Measurements from ENCODE around the gene ARHGAP32.
"Not testable (repeated sequence)": the region's sequence is repeated elsewhere in the genome, so short reads cannot be mapped to it uniquely, and the experiment has no call there.

Gene ARHGAP32

GRCh38 chr11:129195682-129196081 is 3.6 kb upstream of the ARHGAP32 start:
- DNase-seq = no peak

GRCh38 chr11:129191649-129192048 is 476 bp downstream of the ARHGAP32 start:
- no peak for DNase-seq

DNA sequence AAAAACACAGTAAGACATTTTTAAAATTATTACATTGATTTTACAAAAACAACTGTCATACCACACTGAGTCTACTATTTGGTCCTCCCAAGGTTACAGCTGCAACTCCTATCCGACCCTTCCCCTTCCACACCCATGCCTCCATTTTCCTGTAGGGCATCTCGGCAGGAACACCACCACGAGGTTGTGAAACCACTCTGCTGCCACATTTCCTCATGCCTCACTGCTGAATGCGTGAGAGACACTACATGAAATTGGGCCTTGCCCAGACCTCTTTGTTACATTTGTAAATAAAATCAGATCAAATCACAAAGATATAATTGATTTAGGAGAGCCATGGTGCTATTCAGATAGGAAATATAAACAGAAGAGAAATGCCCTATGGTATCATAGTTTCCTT is 2.0 kb downstream of the ARHGAP32 start:
- peak; percentile 17 to 55 for DNase-seq

DNA sequence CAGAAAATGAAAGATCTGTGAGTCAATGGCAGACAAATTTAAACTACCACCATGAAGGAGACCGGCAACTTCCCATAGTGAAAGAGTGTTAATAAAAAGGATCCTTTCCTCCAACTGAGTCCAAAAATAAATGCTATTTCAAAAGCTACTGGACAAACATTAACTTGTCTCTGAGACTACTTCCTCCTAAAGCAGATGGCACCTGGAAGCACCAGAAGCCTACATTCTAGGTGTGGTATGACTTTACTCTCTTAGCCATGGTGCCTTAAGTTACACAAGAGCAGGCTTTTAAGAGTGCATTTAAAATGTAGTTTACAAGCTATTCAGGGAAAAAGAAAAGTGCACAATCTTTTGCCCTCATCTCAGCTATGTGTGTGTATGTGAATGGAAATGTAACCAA is 2.5 kb downstream of the ARHGAP32 start:
- no peak for DNase-seq

- DNase-seq = not testable (repeated sequence)
Measured at GRCh38 chr11:129185082-129185481, 7.0 kb downstream of the ARHGAP32 start.

DNA sequence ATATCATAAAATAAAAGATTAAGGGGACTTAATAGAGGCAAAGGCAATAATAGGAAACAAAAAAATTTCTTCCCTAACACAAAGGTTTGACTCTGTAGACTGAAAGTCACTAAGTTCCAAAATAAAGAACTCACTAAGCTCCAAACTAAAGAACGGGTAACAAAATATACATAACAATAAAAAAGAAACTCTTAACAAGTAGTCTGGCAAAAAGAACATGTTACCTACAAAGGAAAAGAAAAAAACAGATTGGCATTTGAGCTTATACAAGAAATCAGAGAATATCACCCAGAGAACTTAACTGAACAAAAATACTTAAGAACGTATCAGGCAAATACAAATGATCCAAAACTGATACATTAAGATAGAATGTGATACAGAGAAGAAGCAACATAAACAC is 7.5 kb downstream of the ARHGAP32 start:
- no peak for DNase-seq

GRCh38 chr11:129167315-129167714 is 24.8 kb downstream of the ARHGAP32 start:
- DNase-seq = no peak

DNA sequence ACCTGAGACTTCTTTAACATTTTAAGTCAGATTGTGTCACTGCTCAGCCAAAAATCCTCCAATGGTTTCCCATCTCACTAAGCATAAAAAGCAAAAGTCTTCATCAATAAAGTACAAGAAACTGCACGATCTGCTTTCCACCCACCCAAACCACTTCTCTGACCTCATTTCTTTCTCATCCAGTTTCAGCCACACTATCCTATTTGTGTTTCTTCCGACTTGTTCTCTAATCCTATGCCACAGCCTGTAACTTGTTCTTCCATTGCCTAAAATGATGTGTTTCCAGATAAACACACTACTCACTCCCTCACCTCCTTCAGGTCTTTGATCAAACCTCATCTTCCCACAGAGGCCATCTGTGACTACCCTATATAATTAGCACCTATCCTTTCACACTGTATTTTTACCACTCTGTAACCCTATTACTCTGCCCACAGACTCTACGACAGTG is 28.4 kb downstream of the ARHGAP32 start:
- no peak for DNase-seq

GRCh38 chr11:129157080-129157479 is 35.0 kb downstream of the ARHGAP32 start:
- not testable (repeated sequence) for DNase-seq

DNA sequence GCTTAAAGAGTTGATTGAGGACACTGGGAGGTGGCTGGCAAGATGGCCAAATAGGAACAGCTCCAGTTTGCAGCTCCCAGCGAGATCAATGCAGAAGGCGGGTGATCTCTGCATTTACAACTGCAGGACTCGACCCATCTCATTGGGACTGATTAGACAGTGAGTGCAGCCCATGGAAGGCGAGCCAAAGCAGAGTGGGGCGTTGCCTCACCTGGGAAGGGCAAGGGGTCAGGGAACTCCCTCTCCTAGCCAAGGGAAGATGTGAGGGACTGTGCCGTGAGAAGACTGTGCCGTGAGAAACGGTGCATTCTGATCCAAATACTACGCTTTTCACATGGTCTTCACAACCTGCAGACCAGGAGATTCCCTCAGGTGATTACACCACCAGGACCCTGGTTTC is 36.4 kb downstream of the ARHGAP32 start:
- no peak for DNase-seq

DNA sequence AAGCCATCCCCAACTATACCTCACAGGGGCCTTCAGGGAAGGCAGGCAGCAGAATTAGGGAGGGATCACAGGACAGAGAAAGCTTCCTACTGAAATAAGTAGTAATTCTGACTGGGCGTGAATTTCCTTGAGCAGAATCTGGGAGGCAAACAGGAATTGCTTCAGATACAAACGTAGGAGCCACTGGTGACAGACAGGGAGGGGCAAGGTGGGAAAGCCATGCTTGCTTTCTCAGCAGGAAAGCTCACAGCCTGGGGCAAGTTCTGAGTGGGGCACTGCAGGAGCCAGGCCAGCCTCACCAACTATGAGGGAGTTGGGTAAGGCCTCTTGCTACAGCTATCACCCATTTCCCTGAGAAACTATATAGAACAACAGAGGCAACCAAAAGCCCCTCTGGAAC is 43.6 kb downstream of the ARHGAP32 start:
- DNase-seq = no peak

- DNase-seq = no peak
Measured at GRCh38 chr11:129146191-129146590, 45.9 kb downstream of the ARHGAP32 start.

DNA sequence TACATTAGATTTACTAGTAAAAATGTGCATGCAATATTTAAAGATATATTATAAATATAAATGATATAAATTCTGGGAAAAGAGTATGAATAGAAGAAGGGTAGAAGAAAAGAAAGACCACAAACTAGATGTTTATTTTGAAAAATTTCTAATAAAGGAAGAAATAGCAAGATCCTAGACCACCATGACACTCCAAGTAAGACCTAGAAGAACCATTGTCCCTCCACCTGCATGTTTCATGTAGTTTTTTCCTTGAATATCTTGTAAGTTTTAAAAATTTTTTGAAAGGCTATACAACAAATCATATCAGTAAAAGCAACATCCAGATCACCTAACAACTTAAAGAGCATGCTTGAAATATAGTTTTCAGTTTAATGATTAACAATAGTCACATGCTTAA is 46.8 kb downstream of the ARHGAP32 start:
- DNase-seq = no peak

DNA sequence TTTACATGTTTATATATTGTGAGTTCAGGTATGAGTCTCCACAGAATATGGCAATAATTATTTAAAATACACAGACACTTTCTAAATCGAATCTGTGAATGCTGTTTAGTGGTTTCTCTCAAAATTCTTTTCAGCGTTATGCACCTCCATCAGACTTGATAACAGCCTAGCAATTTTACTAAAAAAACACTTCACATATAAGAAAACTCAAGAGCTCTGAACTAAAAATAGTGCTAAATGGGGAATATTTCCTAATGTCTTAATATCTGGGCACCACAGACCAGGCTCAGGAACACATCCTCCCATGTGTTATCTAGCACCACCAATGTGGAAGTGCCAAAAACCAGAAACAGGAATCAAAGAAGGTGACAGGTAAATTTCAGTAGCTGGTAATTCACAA is 47.9 kb downstream of the ARHGAP32 start:
- no peak for DNase-seq

GRCh38 chr11:129143335-129143734 is 48.8 kb downstream of the ARHGAP32 start:
- no peak for DNase-seq

- peak; percentile 19 to 60 for DNase-seq
Measured at GRCh38 chr11:129141748-129142523, 50.2 kb downstream of the ARHGAP32 start.

DNA sequence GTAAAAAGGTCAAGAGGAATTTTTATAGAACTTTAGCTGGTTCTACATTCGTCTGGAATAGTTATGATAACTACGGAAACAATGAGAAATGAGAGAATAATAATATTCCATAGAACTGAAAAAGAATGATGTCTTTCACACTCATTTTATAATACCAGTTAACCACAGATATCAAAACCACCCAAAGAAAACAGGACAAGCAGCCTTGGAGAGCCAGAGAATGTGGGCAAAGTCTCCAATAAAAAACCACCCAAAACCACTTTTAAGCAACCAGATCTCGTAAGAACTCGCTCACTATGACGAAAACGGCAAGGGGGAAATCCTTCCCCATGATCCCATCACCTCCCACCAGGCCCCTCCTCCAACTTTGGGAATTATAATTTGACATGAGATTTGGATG is 60.8 kb downstream of the ARHGAP32 start:
- no peak for DNase-seq

DNA sequence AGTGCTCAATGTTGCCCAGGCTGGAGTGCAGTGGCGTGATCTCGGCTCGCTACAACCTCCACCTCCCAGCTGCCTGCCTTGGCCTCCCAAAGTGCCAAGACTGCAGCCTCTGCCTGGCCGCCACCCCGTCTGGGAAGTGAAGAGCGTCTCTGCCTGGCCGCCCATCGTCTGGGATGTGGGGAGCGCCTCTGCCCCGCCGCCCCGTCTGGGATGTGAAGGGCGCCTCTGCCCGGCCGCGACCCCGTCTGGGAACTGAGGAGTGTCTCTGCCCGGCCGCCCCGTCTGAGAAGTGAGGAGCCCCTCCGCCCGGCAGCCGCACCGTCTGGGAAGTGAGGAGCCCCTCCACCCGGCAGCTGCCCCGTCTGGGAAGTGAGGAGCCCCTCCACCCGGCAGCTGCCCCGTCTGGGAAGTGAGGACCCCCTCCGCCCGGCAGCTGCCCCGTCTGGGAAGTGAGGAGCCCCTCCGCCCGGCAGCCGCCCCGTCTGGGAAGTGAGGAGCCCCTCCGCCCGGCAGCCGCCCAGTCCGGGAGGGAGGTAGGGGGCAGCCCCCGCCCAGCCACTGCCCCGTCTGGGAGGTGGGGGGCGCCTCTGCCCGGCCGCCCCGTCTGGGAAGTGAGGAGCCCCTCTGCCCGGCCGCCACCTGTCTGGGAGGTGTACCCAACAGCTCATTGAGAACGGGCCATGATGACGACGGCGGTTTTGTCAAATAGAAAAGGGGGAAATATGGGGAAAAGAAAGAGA is 63.1 kb downstream of the ARHGAP32 start:
- not testable (repeated sequence) for DNase-seq

DNA sequence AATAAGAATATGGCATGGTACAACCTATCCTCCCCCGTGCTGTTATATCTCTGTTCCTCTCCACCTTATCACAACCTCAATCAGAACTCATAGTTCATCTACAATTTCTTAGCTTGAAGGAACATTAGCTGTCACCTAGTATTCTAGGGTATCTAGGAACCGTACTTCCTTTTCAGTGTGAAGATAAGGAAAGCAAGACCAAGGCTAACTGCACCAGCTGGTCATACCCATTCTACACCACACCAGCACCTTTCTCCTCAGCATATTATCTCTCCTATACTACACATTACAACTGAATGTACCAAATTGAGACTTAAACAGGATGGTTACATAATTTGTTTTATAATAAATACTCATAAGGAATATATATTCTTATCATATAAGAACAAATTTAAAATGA is 73.1 kb downstream of the ARHGAP32 start:
- DNase-seq = no peak

GRCh38 chr11:129117595-129118350 is 74.4 kb downstream of the ARHGAP32 start:
- DNase-seq = peak; percentile 67 to 68

- DNase-seq = no peak
Measured at GRCh38 chr11:129115652-129116586, 76.2 kb downstream of the ARHGAP32 start.

GRCh38 chr11:129109701-129110100 is 82.4 kb downstream of the ARHGAP32 start:
- DNase-seq = no peak
